Measurements from ENCODE around the gene TJP1. TPM values are rescaled to one million over a fixed set of nuclear protein-coding genes. Genes with fewer than 3 reads are reported as not detected.

TJP1 gene
- total RNA-seq, 1 donor from 2014 or later: 89.3 TPM

- Mint-ChIP-seq H3K4me1 (ENCODE audit: unreplicated experiment) (no peaks in the 10 kb centered on the region), H3K9me3 (no peaks in the 10 kb centered on the region), H3K27ac (no peak overlapping the region), H3K36me3 (no peaks in the 10 kb centered on the region), H3K27me3 (peaks cover 3% of the 10 kb centered on the region), H3K4me3 (no peak overlapping the region)
- TF ChIP-seq CTCF (conservative IDR thresholded peaks at IDR 0.05): no peak
- DNase-seq (ENCODE audit: extremely low spot score, unreplicated experiment): no peak
Observed at GRCh38 chr15:29838352-29839010, 16.2 kb upstream of the TJP1 start.

- no peaks in the 10 kb centered on the region for H3K9me3 Mint-ChIP-seq
- no peaks in the 10 kb centered on the region for H3K4me1 Mint-ChIP-seq (ENCODE audit: unreplicated experiment)
- no peak overlapping the region for H3K27ac Mint-ChIP-seq
- peaks cover 3% of the 10 kb centered on the region for H3K27me3 Mint-ChIP-seq
- no peaks in the 10 kb centered on the region for H3K36me3 Mint-ChIP-seq
- no peak for DNase-seq (ENCODE audit: extremely low spot score, unreplicated experiment)
- H3K4me3 Mint-ChIP-seq: no peak overlapping the region
- TF ChIP-seq CTCF (conservative IDR thresholded peaks at IDR 0.05): no peak
Observed at GRCh38 chr15:29835301-29835700, 13.0 kb upstream of the TJP1 start.

- no peaks in the 10 kb centered on the region for H3K27me3 Mint-ChIP-seq
- no peak for DNase-seq (ENCODE audit: extremely low spot score, unreplicated experiment)
- no peak overlapping the region for H3K27ac Mint-ChIP-seq
- H3K9me3 Mint-ChIP-seq: no peaks in the 10 kb centered on the region
- TF ChIP-seq CTCF (conservative IDR thresholded peaks at IDR 0.05): no peak
- no peak overlapping the region for H3K4me3 Mint-ChIP-seq
- no peaks in the 10 kb centered on the region for H3K4me1 Mint-ChIP-seq (ENCODE audit: unreplicated experiment)
- H3K36me3 Mint-ChIP-seq: no peaks in the 10 kb centered on the region
Observed at GRCh38 chr15:29832709-29833108, 10.4 kb upstream of the TJP1 start.

- no peak for TF ChIP-seq CTCF (conservative IDR thresholded peaks at IDR 0.05)
- no peaks in the 10 kb centered on the region for H3K9me3 Mint-ChIP-seq
- H3K4me1 Mint-ChIP-seq (ENCODE audit: unreplicated experiment): peaks cover 11% of the 10 kb centered on the region
- no peak for DNase-seq (ENCODE audit: extremely low spot score, unreplicated experiment)
- no peak overlapping the region for H3K4me3 Mint-ChIP-seq
- H3K36me3 Mint-ChIP-seq: no peaks in the 10 kb centered on the region
- H3K27ac Mint-ChIP-seq: no peak overlapping the region
- H3K27me3 Mint-ChIP-seq: peaks cover 6% of the 10 kb centered on the region
Observed at GRCh38 chr15:29826908-29827820, 4.9 kb upstream of the TJP1 start.

GRCh38 chr15:29825227-29825626 is 3.0 kb upstream of the TJP1 start:
- H3K4me1 Mint-ChIP-seq (ENCODE audit: unreplicated experiment): peaks cover 17% of the 10 kb centered on the region
- H3K27me3 Mint-ChIP-seq: peaks cover 6% of the 10 kb centered on the region
- H3K27ac Mint-ChIP-seq: no peak overlapping the region
- no peaks in the 10 kb centered on the region for H3K9me3 Mint-ChIP-seq
- no peak overlapping the region for H3K4me3 Mint-ChIP-seq
- TF ChIP-seq CTCF (conservative IDR thresholded peaks at IDR 0.05): no peak
- H3K36me3 Mint-ChIP-seq: no peaks in the 10 kb centered on the region
- DNase-seq (ENCODE audit: extremely low spot score, unreplicated experiment): no peak
